Activated CD4-positive, alpha-beta T cell treated with anti-CD3 and anti-CD28 coated beads, Interleukin-2, Interleukin-4, amounts not matched to agents 100 ng/mL and 50 ng/mL, durations not matched to agents 16 hours and 8 hours (primary cell): ENCODE results near the gene SH3PXD2A.
"Not testable (repeated sequence)": the region's sequence is repeated elsewhere in the genome, so short reads cannot be mapped to it uniquely, and the experiment has no call there.

Experiments
- DNase-seq: peaks from one replicate; pipeline ENCODE4 v3.0.0-alpha.2; 2020; ENCODE audit warnings: low spot score

SH3PXD2A gene

GRCh38 chr10:103849880-103850571 lies 5.3 kb downstream of the SH3PXD2A start:
- no peak for DNase-seq

DNA sequence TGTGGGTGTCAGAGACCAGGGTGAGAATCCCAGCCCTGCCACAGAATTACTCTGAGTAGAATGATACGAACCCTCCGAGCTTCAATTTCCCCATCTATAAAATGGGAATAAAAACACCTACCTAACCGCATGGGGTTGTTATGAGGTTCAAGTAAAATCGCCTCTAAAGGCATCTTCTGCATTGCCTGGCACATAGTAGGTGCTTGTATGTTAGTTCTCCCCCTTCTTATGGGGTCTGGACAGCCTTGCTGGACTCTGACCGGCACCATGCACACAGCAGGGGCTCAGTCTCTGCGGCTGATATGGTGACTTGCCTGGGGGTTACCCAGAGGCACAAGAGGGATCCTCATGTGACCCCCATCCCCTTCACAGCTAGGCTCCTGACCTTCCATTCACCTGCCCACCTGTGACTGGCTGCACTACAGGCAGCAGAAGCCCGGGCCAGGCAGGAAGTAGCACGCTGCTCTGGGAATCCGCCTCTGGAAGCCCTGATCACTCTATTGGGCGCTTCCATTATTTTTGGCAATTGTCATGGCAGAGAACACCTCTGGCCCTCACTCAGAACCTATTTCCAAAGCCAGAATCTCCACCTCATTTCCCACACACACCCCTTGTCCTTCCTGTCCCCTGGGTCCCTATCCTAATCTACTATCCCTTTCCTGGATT lies 6.0 kb downstream of the SH3PXD2A start:
- DNase-seq: no peak

- DNase-seq: no peak
Measured at GRCh38 chr10:103847909-103848468, 7.4 kb downstream of the SH3PXD2A start.

DNA sequence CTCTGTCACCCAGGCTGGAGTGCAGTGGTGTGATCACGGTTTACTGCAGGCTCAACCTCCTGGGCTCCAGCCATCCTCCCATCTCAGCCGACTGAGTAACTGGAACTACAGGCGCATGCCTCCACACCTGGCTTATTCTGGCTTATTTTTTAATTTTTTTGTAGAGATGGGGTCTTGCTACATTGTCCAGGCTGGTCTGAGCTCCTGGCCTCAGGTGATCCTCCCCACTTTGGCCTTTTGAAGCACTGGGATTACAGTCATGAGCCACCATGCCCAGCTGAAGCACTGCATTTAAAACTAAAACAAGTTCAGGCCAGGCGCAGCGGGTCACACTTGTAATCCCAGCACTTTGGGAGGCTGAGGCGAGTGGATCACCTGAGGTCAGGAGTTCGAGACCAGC lies 8.0 kb downstream of the SH3PXD2A start:
- DNase-seq: no peak

- DNase-seq: peak; percentile 17
Measured at GRCh38 chr10:103845972-103846371, 9.4 kb downstream of the SH3PXD2A start.

DNA sequence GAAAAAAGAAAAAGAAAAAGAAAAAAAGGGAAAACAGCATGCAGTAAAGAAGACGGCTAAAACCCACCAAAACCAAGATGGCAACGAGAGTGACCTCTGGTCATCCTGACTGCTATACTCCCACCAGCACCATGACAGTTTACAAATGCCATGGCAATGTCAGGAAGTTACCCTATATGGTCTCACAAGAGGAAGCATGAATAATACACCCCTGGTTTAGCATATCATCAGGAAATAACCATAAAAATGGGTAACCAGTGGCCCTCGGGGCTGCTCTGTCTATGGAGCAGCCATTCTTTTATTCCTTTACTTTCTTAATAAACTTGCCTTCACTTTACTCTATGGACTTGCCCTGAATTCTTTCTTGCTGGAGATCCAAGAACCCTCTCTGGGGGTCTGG lies 10.0 kb downstream of the SH3PXD2A start:
- not testable (repeated sequence) for DNase-seq

GRCh38 chr10:103843854-103844570 lies 11.4 kb downstream of the SH3PXD2A start:
- no peak for DNase-seq

DNA sequence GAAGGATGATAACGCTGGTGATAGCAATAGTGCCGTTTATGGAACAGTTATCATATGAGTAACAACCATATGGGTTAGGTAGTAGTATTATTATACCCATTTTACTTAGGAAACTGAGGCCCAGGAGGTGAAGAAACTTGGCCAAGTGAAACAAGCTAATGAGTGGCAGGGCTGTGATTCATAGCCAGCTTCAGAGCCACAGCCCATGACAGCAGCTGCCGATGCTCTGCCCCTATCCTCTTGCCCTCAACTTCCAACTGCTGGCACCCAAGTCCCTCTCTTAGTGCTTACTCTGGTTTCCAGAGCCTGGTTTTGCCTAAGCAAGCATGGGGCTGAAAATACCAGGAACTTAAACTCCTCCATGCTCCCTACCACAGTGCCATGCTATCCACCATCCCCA lies 12.3 kb downstream of the SH3PXD2A start:
- DNase-seq: peak; percentile 15

- no peak for DNase-seq
Measured at GRCh38 chr10:103842605-103843004, 12.8 kb downstream of the SH3PXD2A start.

- DNase-seq: no peak
Measured at GRCh38 chr10:103841519-103841918, 13.9 kb downstream of the SH3PXD2A start.

DNA sequence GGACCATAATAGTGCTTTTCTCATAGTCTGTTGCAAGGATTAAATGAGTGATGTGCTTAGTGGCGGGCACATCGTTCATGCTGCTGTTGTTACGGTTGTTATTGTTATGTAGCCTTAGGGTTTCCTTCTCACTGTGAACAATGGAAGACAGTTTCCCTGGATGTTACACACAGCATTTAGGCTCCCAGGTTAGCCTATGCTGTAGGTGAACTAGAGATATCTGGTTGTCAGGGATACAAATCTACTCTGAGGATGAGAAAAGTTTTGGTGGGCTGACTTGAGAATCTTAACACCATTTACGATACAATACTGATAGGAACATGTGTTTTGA lies 14.7 kb downstream of the SH3PXD2A start:
- no peak for DNase-seq

DNA sequence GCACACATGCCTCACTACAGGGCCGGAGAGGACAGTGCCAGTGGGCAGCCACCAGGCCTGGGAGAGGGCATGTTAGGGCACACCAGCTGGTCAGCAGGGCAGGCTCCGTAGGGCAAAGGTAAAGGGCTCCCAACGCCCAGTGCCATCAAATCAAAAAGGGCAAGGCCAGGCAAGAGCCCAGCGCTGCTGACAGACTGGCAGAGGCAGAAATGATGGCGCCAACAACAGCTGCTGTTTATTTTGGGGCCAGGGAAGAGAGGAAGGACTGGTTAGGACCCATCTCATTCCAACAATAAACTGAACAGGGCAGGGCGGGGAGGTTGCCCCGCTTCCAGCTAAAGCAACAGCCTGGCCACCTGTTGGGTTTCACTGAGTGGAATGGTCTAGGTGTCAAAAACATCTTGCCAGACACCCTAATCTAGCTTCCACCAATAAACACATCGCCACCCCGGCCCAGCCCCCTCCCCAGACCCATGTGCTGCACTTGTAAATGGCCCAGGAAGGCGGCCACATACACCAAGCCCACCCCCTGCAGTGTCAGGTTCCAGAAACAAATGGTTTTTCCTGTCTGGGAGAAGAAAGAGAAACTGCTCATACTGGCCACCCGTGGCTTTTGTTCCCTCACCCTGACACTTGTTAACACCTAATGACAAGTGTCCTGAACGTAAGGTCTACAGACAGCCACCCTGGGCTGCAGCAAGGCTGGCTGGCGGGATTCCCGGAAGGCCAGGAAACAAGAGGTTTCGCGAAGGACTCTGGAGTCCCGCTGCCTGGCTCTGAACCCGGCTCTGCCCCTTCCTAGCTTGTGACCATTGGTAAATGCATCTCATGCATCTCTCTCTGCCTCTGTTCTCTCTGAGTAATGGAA lies 15.3 kb downstream of the SH3PXD2A start:
- no peak for DNase-seq

DNA sequence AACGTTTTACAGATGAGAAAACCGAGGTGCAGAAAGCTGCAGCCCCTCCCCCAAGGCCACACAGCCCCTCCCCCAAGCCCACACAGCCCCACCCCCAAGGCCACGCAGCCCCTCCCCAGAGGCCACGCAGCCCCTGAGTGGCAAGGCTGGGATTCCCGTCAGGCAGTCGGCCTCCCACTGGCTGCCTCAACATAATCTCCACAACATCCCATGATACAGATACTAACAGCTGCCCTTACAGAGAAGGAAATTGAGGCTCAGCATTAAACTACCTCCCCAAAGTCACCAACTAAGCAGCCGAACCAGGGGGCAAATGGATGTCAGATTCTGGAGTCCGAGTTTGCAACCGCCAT lies 15.9 kb downstream of the SH3PXD2A start:
- DNase-seq: no peak

- DNase-seq: no peak
Measured at GRCh38 chr10:103838862-103839518, 16.4 kb downstream of the SH3PXD2A start.

- DNase-seq: no peak
Measured at GRCh38 chr10:103838070-103838395, 17.3 kb downstream of the SH3PXD2A start.

GRCh38 chr10:103837370-103838069 lies 17.9 kb downstream of the SH3PXD2A start:
- DNase-seq: no peak

DNA sequence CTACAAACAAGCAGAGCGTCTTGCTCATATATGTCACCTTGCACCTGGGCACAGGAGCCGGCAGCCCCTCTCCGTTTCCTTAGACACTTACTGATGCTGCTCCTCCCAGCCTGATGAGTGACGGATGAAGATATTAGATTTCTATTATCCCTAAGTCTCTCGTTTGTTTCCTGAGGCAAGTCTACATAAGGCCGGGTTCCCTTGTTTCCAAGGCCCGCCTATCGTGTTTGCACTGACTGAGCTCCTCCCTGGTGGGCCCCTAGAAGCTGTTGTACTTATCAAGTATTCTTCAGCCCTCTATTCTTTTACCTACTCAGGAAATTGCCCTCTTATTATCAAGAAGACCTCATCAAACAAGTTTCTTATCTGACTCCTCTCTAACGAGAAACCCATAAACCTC lies 18.5 kb downstream of the SH3PXD2A start:
- no peak for DNase-seq

DNA sequence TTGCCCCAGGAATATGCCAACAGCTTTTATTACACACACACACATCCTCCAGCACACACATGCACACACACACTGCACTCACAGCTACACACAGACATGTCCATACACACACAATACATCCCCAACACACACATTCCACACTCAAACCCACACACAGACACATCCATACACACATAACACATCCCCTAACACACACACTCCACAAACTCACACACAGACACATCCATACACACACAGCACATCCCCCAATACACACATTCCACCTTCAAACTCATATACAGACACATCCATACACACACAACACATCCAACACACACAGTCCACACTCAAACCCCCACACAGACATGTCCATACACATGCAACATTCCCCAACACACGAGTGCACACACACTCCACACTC lies 19.1 kb downstream of the SH3PXD2A start:
- no peak for DNase-seq

DNA sequence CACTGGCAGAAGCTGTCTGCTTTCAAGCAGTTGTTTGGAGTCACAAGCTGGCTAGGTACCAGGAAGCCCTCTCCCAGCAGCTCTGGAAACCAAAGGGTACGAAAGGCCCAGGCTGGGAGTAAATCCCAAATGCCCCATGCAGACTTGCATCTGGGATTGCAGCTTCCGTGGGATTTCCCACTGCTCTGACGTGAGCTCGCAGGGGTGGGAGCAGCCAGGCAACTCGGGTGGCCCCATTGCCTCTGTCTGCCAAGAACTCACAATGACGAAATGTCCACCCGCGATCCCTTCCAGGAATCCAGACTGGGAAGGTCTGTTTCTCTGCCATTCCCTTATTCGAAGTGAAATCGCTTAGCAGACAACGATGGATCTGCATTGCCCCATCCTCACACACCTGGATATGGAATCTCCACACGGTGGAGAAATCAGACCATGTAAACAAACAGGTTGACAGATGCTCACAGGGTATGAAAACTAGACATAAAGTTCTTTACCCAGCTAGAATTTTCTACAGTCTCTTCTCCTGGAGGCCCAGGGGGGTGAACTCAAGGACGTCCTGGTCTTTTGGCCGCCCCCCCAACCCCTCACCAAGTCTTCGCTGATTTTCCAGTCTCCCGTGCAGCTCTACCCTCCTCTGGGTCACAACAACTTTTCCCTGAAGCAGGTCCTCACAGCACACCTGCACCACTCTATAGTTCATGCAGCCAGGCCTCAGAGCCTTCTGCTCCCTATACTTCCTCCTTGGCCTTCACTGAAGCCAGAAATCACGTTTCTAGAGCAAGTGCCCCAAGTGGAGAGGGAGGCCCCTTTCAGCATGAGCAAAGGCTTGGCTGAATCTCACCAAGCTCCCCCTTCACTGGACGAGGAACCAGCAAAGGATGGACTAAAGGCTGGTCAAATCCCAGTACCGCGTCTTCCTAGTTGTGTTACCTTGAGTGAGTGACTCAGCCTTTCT lies 20.0 kb downstream of the SH3PXD2A start:
- DNase-seq: no peak
